IMR-90 (cell line): ENCODE data around the gene PRPF8. TPM values are rescaled to one million over a fixed set of nuclear protein-coding genes. Genes with fewer than 3 reads are reported as not detected.

ENCODE experiments used
- ATAC-seq: fragments of 200-7000 bp; cut with Tn5 transposase; 2 replicates; pipeline ENCODE4 v1.9.1; 2020; ENCODE audit warnings: low read depth, mild to moderate bottlenecking, moderate library complexity
- BruUV-seq: library from RNA; stranded (reverse); fragments of 400-500 nt; replicated peaks from 2 replicates; lab custom pipeline; 2021; lab: Mats Ljungman, UMichigan
- CTCF ChIA-PET: fragments of 300-600 bp; formaldehyde crosslinking; extraction: SDS; loops from one replicate; lab custom pipeline; 2021; ENCODE audit warnings: antibody characterized with exemption; lab: Yijun Ruan, JAX
- POLR2A ChIA-PET: fragments of 300-600 bp; sonication (Branson Sonifier 250); formaldehyde crosslinking; loops from one replicate; lab custom pipeline; 2022; ENCODE audit warnings: antibody characterized with exemption; ENCODE audit not compliant: unreplicated experiment; lab: Charles Lee
- DNase-seq: peaks from one replicate; pipeline ENCODE4 v3.0.0; 2013
- H2AFZ ChIP-seq: replicated peaks from 2 replicates; pipeline ENCODE3; 2013; ENCODE audit warnings: low read length, mild to moderate bottlenecking; ENCODE audit not compliant: poor library complexity
- H2AK5ac ChIP-seq: 2 replicates; pipeline ENCODE4 v1.6.1; 2013; ENCODE audit warnings: low read depth, low read length, inconsistent platforms
- H2AK9ac ChIP-seq: replicated peaks from 2 replicates; pipeline ENCODE3; 2013; ENCODE audit warnings: mild to moderate bottlenecking, low read depth, low read length, moderate library complexity; ENCODE audit not compliant: poor library complexity
- H2BK120ac ChIP-seq: 2 replicates; pipeline ENCODE4 v1.6.1; 2013; ENCODE audit warnings: low read depth, low read length, inconsistent platforms
- H2BK15ac ChIP-seq: 3 replicates; pipeline ENCODE4 v1.6.1; 2013; ENCODE audit warnings: low read depth, low read length, inconsistent platforms
- H2BK20ac ChIP-seq: 2 replicates; pipeline ENCODE4 v1.6.1; 2013; ENCODE audit warnings: low read depth, mild to moderate bottlenecking, inconsistent platforms, low read length, moderate library complexity
- H2BK5ac ChIP-seq: 2 replicates; pipeline ENCODE4 v1.6.1; 2013; ENCODE audit warnings: mild to moderate bottlenecking, low read depth, low read length, inconsistent platforms; ENCODE audit not compliant: poor library complexity, severe bottlenecking
- H3K14ac ChIP-seq: replicated peaks from 2 replicates; pipeline ENCODE4 v1.6.1; 2013; ENCODE audit warnings: low read depth, low read length, inconsistent platforms
- H3K18ac ChIP-seq: 2 replicates; pipeline ENCODE4 v1.6.1; 2013; ENCODE audit warnings: low read depth, low read length, control low read depth
- H3K23ac ChIP-seq: 2 replicates; pipeline ENCODE4 v1.6.1; 2013; ENCODE audit warnings: low read depth, low read length, inconsistent platforms
- H3K27ac ChIP-seq: 2 replicates; pipeline ENCODE4 v1.5.1; 2013; ENCODE audit warnings: mild to moderate bottlenecking, control low read depth, low read length; ENCODE audit not compliant: insufficient read depth
- H3K27me3 ChIP-seq: 2 replicates; pipeline ENCODE4 v1.6.1; 2013; ENCODE audit warnings: low read length; ENCODE audit not compliant: control insufficient read depth, insufficient read depth
- H3K36me3 ChIP-seq: 2 replicates; pipeline ENCODE4 v1.6.1; 2013; ENCODE audit warnings: low read length, mixed read lengths; ENCODE audit not compliant: control insufficient read depth, insufficient read depth
- H3K4ac ChIP-seq: 2 replicates; pipeline ENCODE4 v1.6.1; 2013; ENCODE audit warnings: low read depth, low read length, inconsistent platforms
- H3K4me1 ChIP-seq: 2 replicates; pipeline ENCODE4 v1.6.1; 2013; ENCODE audit warnings: low read length, mixed read lengths; ENCODE audit not compliant: control insufficient read depth, insufficient read depth
- H3K4me2 ChIP-seq: 2 replicates; pipeline ENCODE4 v1.6.1; 2013; ENCODE audit warnings: low read depth, mild to moderate bottlenecking, control low read depth, low read length, moderate library complexity
- H3K4me3 ChIP-seq: 2 replicates; pipeline ENCODE4 v1.5.1; 2013; ENCODE audit warnings: low read depth, mild to moderate bottlenecking, control low read depth, low read length, moderate library complexity; ENCODE audit not compliant: insufficient read depth
- H3K56ac ChIP-seq: 2 replicates; pipeline ENCODE4 v1.6.1; 2013; ENCODE audit warnings: low read length, inconsistent platforms; ENCODE audit not compliant: insufficient read depth; ENCODE audit errors: extremely low read depth
- H3K79me1 ChIP-seq, 2 experiments: 2 replicates each; pipeline ENCODE4 v1.6.1; 2013; ENCODE audit warnings: low read length in 2 of 2, inconsistent platforms in 1 of 2, low read depth in 1 of 2
- H3K9ac ChIP-seq: 2 replicates; pipeline ENCODE4 v1.6.1; 2013; ENCODE audit warnings: low read depth, low read length, control low read depth
- H3K9me1 ChIP-seq: 2 replicates; pipeline ENCODE4 v1.6.1; 2013; ENCODE audit warnings: low read length, inconsistent platforms; ENCODE audit not compliant: insufficient read depth
- H3K9me3 ChIP-seq: 2 replicates; pipeline ENCODE4 v1.6.1; 2013; ENCODE audit warnings: low read length; ENCODE audit not compliant: control insufficient read depth, insufficient read depth
- H4K20me1 ChIP-seq: 2 replicates; pipeline ENCODE4 v1.6.1; 2013; ENCODE audit warnings: low read length, inconsistent platforms; ENCODE audit not compliant: insufficient read depth
- H4K5ac ChIP-seq: 2 replicates; pipeline ENCODE4 v1.6.1; 2013; ENCODE audit warnings: mild to moderate bottlenecking, low read depth, low read length, control low read depth
- H4K8ac ChIP-seq, 2 experiments: 2 replicates each; pipeline ENCODE4 v1.6.1; 2013; ENCODE audit warnings: low read depth in 2 of 2, low read length in 2 of 2, control low read depth in 1 of 2, inconsistent platforms in 1 of 2
- H4K91ac ChIP-seq: 2 replicates; pipeline ENCODE4 v1.6.1; 2013; ENCODE audit warnings: low read depth, low read length, inconsistent platforms; ENCODE audit not compliant: insufficient read depth
- BHLHE40 ChIP-seq: fragments of 150-350 bp; IDR thresholded peaks from 2 replicates; pipeline ENCODE4 v1.6.1; 2016; ENCODE audit warnings: mild to moderate bottlenecking, low read depth, low read length
- CHD1 ChIP-seq: IDR thresholded peaks from 2 replicates; pipeline ENCODE4 v1.6.1; 2012; ENCODE audit warnings: low read depth, low read length, improper control_type of control experiment
- FOS ChIP-seq: fragments of 150-350 bp; IDR thresholded peaks from 2 replicates; pipeline ENCODE4 v1.6.1; 2016; ENCODE audit warnings: low read depth, low read length
- MAZ ChIP-seq: IDR thresholded peaks from 2 replicates; pipeline ENCODE4 v1.6.1; 2012; ENCODE audit warnings: low read depth, mild to moderate bottlenecking, low read length, improper control_type of control experiment, moderate library complexity, borderline replicate concordance
- NFE2L2 ChIP-seq: fragments of 150-350 bp; IDR thresholded peaks from 2 replicates; pipeline ENCODE4 v1.6.1; 2016; ENCODE audit warnings: low read depth, mild to moderate bottlenecking, low read length
- POLR2A ChIP-seq: IDR thresholded peaks from 2 replicates; pipeline ENCODE4 v1.6.1; 2012; ENCODE audit warnings: mild to moderate bottlenecking, low read depth, low read length
- RAD21 ChIP-seq: IDR thresholded peaks from 2 replicates; pipeline ENCODE4 v1.6.1; 2012; ENCODE audit warnings: low read length, improper control_type of control experiment
- RCOR1 ChIP-seq: IDR thresholded peaks from 2 replicates; pipeline ENCODE4 v1.6.1; 2012; ENCODE audit warnings: mild to moderate bottlenecking, low read length, improper control_type of control experiment; ENCODE audit not compliant: insufficient replicate concordance
- RFX5 ChIP-seq: IDR thresholded peaks from 2 replicates; pipeline ENCODE4 v1.8.0; 2012; ENCODE audit warnings: low read depth, mild to moderate bottlenecking, low read length, moderate library complexity
- WGBS, 2 experiments: methylation state at CpG; one replicate each; pipeline versions ENCODE4 v1.1.5 to v1.1.7; 2013; ENCODE audit warnings: missing lambda C conversion rate in 2 of 2; ENCODE audit not compliant: insufficient read length in 1 of 2; ENCODE audit errors: extremely low coverage in 2 of 2; 5-methylcytosine and 5-hydroxymethylcytosine counted together
- dilution Hi-C: fragments of 300-500 bp; cut with HindIII; formaldehyde crosslinking; loops from one replicate; pipeline ENCODE4 v1.14.3; 2018; ENCODE audit warnings: low sequenced_read_pairs; ENCODE audit not compliant: unreplicated experiment
- in situ Hi-C: fragments of 300-500 bp; cut with MboI; formaldehyde crosslinking; loops from 3 replicates; pipeline ENCODE4 v1.14.3; 2019; ENCODE audit warnings: low sequenced_read_pairs, inconsistent platforms, mixed read lengths
- intact Hi-C: fragments of 100-400 bp; cut with micrococcal nuclease; formaldehyde crosslinking; loops from 2 replicates; pipeline ENCODE4 v1.10.0; 2022
- polyA plus RNA-seq, 3 experiments: library from polyadenylated mRNA; depleted of rRNA; stranded (reverse); fragments of >200 nt; gene quantifications; 2 replicates each; pipeline ENCODE4 v1.2.3, GENCODE V29; 2012; ENCODE audit warnings: low replicate concordance in 1 of 3
- total RNA-seq: library from RNA; depleted of rRNA; stranded (reverse); fragments of >200 nt; gene quantifications from 2 replicates; pipeline ENCODE4 v1.2.3, GENCODE V29; 2012
- TF ChIP-seq, protein P1 (sequence below): conservative IDR thresholded peaks from 2 replicates; pipeline ENCODE4 v1.5.1; 2012; ENCODE audit warnings: mild to moderate bottlenecking, low read depth, low read length, improper control_type of control experiment
- TF ChIP-seq, protein P2 (sequence below): fragments of 150-350 bp; IDR thresholded peaks from 2 replicates; pipeline ENCODE4 v1.6.1; 2016; ENCODE audit warnings: low read depth, mild to moderate bottlenecking, low read length, moderate library complexity, borderline replicate concordance
- TF ChIP-seq, protein P3 (sequence below): fragments of 150-350 bp; IDR thresholded peaks from 2 replicates; pipeline ENCODE4 v1.6.1; 2017; ENCODE audit warnings: mild to moderate bottlenecking, antibody characterized with exemption, low read length, low read depth

Gene PRPF8
- total and polyA plus RNA-seq, 2 of the 4 experiments (the other 2 are of a cell fraction): 141 to 160 TPM

DNA sequence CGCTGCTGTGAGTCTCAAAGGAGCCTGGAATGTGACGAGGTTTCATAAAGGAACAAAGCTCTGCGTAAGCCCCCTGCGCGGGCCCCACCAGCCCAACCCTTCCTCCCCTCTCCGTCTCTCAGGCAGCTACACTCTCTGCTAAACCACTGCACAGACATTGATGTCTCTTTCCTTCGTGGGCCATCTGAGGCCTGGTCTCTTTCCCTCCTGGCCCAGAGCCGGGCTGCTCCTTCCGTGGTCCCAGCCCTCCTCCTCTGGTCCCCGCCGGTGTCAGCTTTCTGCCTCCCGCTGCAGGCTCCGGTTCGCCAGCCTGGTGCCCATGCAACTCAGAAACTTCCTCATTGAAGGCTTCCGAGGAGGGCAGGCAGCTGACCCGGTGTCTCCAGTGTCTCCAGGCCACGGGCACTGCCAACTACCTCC is 46.5 kb downstream of the PRPF8 start:
- H2AK5ac ChIP-seq: no peak overlapping the region; the same call in 1 of the 2 replicates
- no peak overlapping the region for H2AFZ ChIP-seq
- no peak overlapping the region for H3K4me3 ChIP-seq
- ChIA-PET POLR2A (no interaction called here), CTCF (no interaction called here)
- H3K4ac ChIP-seq: no peak overlapping the region
- no TSS peak for BruUV-seq
- intact Hi-C loops (no loop called here), in situ Hi-C loops (no loop called here), dilution Hi-C loops (no loop called here)
- H3K23ac ChIP-seq: no peak overlapping the region
- no peak overlapping the region for H2BK5ac ChIP-seq
- H3K18ac ChIP-seq: no peak overlapping the region
- H3K9me1 ChIP-seq: no peaks in the 10 kb centered on the region
- TF ChIP-seq BHLHE40 (no peak), POLR2A (no peak), MAZ (no peak), CHD1 (no peak), FOS (no peak), NFE2L2 (no peak), RCOR1 (no peak), RAD21 (no peak), RFX5 (no peak)
- TF ChIP-seq, protein P1, sequence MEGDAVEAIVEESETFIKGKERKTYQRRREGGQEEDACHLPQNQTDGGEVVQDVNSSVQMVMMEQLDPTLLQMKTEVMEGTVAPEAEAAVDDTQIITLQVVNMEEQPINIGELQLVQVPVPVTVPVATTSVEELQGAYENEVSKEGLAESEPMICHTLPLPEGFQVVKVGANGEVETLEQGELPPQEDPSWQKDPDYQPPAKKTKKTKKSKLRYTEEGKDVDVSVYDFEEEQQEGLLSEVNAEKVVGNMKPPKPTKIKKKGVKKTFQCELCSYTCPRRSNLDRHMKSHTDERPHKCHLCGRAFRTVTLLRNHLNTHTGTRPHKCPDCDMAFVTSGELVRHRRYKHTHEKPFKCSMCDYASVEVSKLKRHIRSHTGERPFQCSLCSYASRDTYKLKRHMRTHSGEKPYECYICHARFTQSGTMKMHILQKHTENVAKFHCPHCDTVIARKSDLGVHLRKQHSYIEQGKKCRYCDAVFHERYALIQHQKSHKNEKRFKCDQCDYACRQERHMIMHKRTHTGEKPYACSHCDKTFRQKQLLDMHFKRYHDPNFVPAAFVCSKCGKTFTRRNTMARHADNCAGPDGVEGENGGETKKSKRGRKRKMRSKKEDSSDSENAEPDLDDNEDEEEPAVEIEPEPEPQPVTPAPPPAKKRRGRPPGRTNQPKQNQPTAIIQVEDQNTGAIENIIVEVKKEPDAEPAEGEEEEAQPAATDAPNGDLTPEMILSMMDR: no peak
- TF ChIP-seq, protein P2, sequence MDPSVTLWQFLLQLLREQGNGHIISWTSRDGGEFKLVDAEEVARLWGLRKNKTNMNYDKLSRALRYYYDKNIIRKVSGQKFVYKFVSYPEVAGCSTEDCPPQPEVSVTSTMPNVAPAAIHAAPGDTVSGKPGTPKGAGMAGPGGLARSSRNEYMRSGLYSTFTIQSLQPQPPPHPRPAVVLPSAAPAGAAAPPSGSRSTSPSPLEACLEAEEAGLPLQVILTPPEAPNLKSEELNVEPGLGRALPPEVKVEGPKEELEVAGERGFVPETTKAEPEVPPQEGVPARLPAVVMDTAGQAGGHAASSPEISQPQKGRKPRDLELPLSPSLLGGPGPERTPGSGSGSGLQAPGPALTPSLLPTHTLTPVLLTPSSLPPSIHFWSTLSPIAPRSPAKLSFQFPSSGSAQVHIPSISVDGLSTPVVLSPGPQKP: no peak
- TF ChIP-seq, protein P3, sequence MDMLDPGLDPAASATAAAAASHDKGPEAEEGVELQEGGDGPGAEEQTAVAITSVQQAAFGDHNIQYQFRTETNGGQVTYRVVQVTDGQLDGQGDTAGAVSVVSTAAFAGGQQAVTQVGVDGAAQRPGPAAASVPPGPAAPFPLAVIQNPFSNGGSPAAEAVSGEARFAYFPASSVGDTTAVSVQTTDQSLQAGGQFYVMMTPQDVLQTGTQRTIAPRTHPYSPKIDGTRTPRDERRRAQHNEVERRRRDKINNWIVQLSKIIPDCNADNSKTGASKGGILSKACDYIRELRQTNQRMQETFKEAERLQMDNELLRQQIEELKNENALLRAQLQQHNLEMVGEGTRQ: no peak
- no peak overlapping the region for H2BK20ac ChIP-seq
- 70% methylated on average over 12 of the region's 17 CpGs; no CpG with 5 or more reads in 1 of the 2 experiments for WGBS, 2 experiments
- no peak overlapping the region for H4K5ac ChIP-seq
- no peak overlapping the region for H4K8ac ChIP-seq
- H3K14ac ChIP-seq: no peak overlapping the region
- ATAC-seq (no peak), DNase-seq (no peak)
- H4K91ac ChIP-seq: no peak overlapping the region
- H3K4me2 ChIP-seq: no peak overlapping the region
- H3K27me3 ChIP-seq: no peaks in the 10 kb centered on the region; the same call in 1 of the 2 replicates
- H3K36me3 ChIP-seq: no peaks in the 10 kb centered on the region
- H3K56ac ChIP-seq: no peak overlapping the region
- H3K79me1 ChIP-seq: no peaks in the 10 kb centered on the region
- H2BK120ac ChIP-seq: no peak overlapping the region
- H3K9ac ChIP-seq: no peak overlapping the region
- H2BK15ac ChIP-seq: no peak overlapping the region
- H2AK9ac ChIP-seq: no peak overlapping the region
- H3K27ac ChIP-seq: no peak overlapping the region
- no peaks in the 10 kb centered on the region for H3K9me3 ChIP-seq
- no peaks in the 10 kb centered on the region for H3K4me1 ChIP-seq
- H4K20me1 ChIP-seq: no peaks in the 10 kb centered on the region
